BJ (cell line): Measurements from ENCODE around the gene ST3GAL4. TPM values are rescaled to one million over a fixed set of nuclear protein-coding genes. Genes with fewer than 3 reads are reported as not detected.

Experiments used
- CTCF ChIA-PET: fragments of 350-600 bp; formaldehyde crosslinking; extraction: SDS; loops from one replicate; lab custom pipeline; 2021; ENCODE audit warnings: antibody characterized with exemption, inconsistent platforms; lab: Yijun Ruan, JAX
- POLR2A ChIA-PET: fragments of 300-600 bp; sonication (Branson Sonifier 250); formaldehyde crosslinking; extraction: SDS; loops from one replicate; lab custom pipeline; 2021; ENCODE audit warnings: antibody characterized with exemption; lab: Charles Lee
- DNase-seq: peaks from one replicate; pipeline ENCODE4 v3.0.0-alpha.2; 2011; ENCODE audit warnings: low read depth
- H3K27me3 ChIP-seq: 2 replicates; pipeline ENCODE4 v1.6.0; 2011; ENCODE audit warnings: low read length; ENCODE audit not compliant: control insufficient read depth, insufficient read depth
- H3K36me3 ChIP-seq: 2 replicates; pipeline ENCODE4 v1.5.1; 2011; ENCODE audit warnings: low read length; ENCODE audit not compliant: control insufficient read depth, insufficient read depth
- H3K4me3 ChIP-seq: 2 replicates; pipeline ENCODE4 v1.5.1; 2011; ENCODE audit warnings: low read depth, mild to moderate bottlenecking, control low read depth, low read length
- CTCF ChIP-seq: IDR thresholded peaks from 2 replicates; pipeline ENCODE4 v1.5.1; 2011; ENCODE audit warnings: low read depth, mild to moderate bottlenecking, control low read depth, inconsistent platforms, low read length, moderate library complexity; ENCODE audit not compliant: insufficient read depth
- polyA plus RNA-seq: library from polyadenylated mRNA; depleted of rRNA; stranded (reverse); fragments of >200 nt; gene quantifications from 2 replicates; pipeline ENCODE4 v1.2.3, GENCODE V29; 2011

The ST3GAL4 gene
- polyA plus RNA-seq, 1 experiment = 31.8 TPM

GRCh38 chr11:126426106-126426505, 70.6 kb downstream of the ST3GAL4 start:
- DNase-seq = no peak
- no peak for TF ChIP-seq CTCF
- ChIA-PET CTCF (interaction anchor here (1.7 kb wide), 1 partner anchor 116 kb away, joined by 4 read pairs; no protein-coding TSS in a partner anchor), POLR2A (no interaction called here)
- no peaks in the 10 kb centered on the region for H3K27me3 ChIP-seq
- H3K36me3 ChIP-seq = peaks cover 6% of the 10 kb centered on the region
- no peak overlapping the region for H3K4me3 ChIP-seq

GRCh38 chr11:126426820-126427749, 71.6 kb downstream of the ST3GAL4 start:
- H3K4me3 ChIP-seq = no peak overlapping the region
- POLR2A ChIA-PET = no interaction called here
- peaks cover 6% of the 10 kb centered on the region for H3K36me3 ChIP-seq
- CTCF ChIA-PET = interaction anchor here (6.0 kb wide), 1 partner anchor 116 kb away, joined by 41 read pairs; no protein-coding TSS in a partner anchor
- no peak for TF ChIP-seq CTCF
- DNase-seq = no peak
- H3K27me3 ChIP-seq = no peaks in the 10 kb centered on the region

GRCh38 chr11:126430581-126431335, 75.3 kb downstream of the ST3GAL4 start:
- no peaks in the 10 kb centered on the region for H3K36me3 ChIP-seq
- no peak for DNase-seq
- H3K4me3 ChIP-seq = no peak overlapping the region
- POLR2A ChIA-PET = no interaction called here
- CTCF ChIA-PET = interaction anchor here (0.8 to 6.0 kb wide), 7 partner anchors 11 to 643 kb away, joined by 3 to 41 read pairs (median 4); partner anchors contain the start of gene DCPS
- no peak for TF ChIP-seq CTCF
- H3K27me3 ChIP-seq = no peaks in the 10 kb centered on the region

GRCh38 chr11:126431401-126432064, 76.0 kb downstream of the ST3GAL4 start:
- Histone ChIP-seq H3K4me3 (no peak overlapping the region), H3K36me3 (no peaks in the 10 kb centered on the region), H3K27me3 (no peaks in the 10 kb centered on the region)
- ChIA-PET POLR2A (no interaction called here), CTCF (interaction anchor here (0.8 to 6.0 kb wide), 8 partner anchors 10 to 642 kb away, joined by 3 to 41 read pairs (median 4); partner anchors contain the start of gene DCPS)
- TF ChIP-seq CTCF = no peak
- DNase-seq = peak; percentile 35
